ENCODE measurements around the gene DYNLT2.

- TF ChIP-seq EP300 (IDR thresholded peaks at IDR 0.05) (no peak), CTCF (IDR thresholded peaks at IDR 0.05) (no peak), POLR2A (IDR thresholded peaks at IDR 0.05) (no peak)
Measured at GRCh38 chr6:169779896-169780295, 28.5 kb upstream of the DYNLT2 start.

All from tibial nerve (tissue), 4 donors.